Esophagus squamous epithelium (tissue), 5 donors: Measurements from ENCODE around the gene ZNF547. TPM values are rescaled to one million over a fixed set of nuclear protein-coding genes. Genes with fewer than 3 reads are reported as not detected.

Experiments
- DNase-seq: peaks from one replicate; lab custom pipeline; 2025; lab: John Stamatoyannopoulos, UW
- H3K27ac ChIP-seq, 4 donors: fragments of 200-600 bp; sonication (generic); one replicate each; pipeline ENCODE4 v1.5.1; 2016 to 2019; ENCODE audit warnings: mild to moderate bottlenecking in 1 of 4
- H3K27me3 ChIP-seq, 4 donors: fragments of 200-600 bp; sonication (generic); 1 replicate in 3 of 4; 2 replicates in 1 of 4; pipeline versions ENCODE4 v1.5.1 to v1.6.0; 2017 to 2021; ENCODE audit warnings: antibody characterized with exemption in 1 of 4
- H3K36me3 ChIP-seq, 3 donors: fragments of 200-600 bp; sonication (generic); one replicate each; pipeline ENCODE4 v1.5.1; 2016 to 2019
- H3K4me1 ChIP-seq, 3 donors: fragments of 200-600 bp; sonication (generic); one replicate each; pipeline ENCODE4 v1.5.1; 2017 to 2019
- H3K4me3 ChIP-seq, 4 donors: fragments of 200-600 bp; sonication (generic); 1 replicate in 3 of 4; 2 replicates in 1 of 4; pipeline ENCODE4 v1.5.1; 2016 to 2019; ENCODE audit warnings: mild to moderate bottlenecking in 2 of 4, moderate library complexity in 1 of 4
- H3K9me3 ChIP-seq, 3 donors: fragments of 200-600 bp; sonication (generic); one replicate each; pipeline ENCODE4 v1.5.1; 2016 to 2019
- CTCF ChIP-seq, 6 experiments: fragments of 450-650 bp in 4 of 6; fragments of 200-600 bp in 2 of 6; sonication (generic) in 2 of 6; IDR thresholded peaks; one replicate each; pipeline ENCODE4 v1.5.1; 2016 to 2019; ENCODE audit warnings: antibody characterized with exemption in 6 of 6, mild to moderate bottlenecking in 4 of 6, moderate library complexity in 4 of 6
- POLR2A ChIP-seq, 4 donors: fragments of 450-650 bp; IDR thresholded peaks; one replicate each; pipeline ENCODE4 v1.6.1; 2017; ENCODE audit warnings: antibody characterized with exemption in 4 of 4, mild to moderate bottlenecking in 4 of 4, moderate library complexity in 3 of 4
- WGBS, 2 donors: methylation state at CpG; one replicate each; pipeline ENCODE4 v1.1.5; 2018; 5-methylcytosine and 5-hydroxymethylcytosine counted together
- intact Hi-C: fragments of 100-400 bp; cut with DNase I; formaldehyde crosslinking; loops from one replicate; pipeline ENCODE4 v1.15.0; 2022
- total RNA-seq, 4 donors: library from RNA; depleted of rRNA; stranded (reverse); fragments of >200 nt; gene quantifications; one replicate each; pipeline ENCODE4 v1.1.0, GENCODE V29; 2016
- donor health status: DM: yes; HTN: yes; CAD: no.

ZNF547 gene
- total RNA-seq, 4 donors from 2014 or later: 1.1 to 6.7 (median 3.1) TPM

DNA sequence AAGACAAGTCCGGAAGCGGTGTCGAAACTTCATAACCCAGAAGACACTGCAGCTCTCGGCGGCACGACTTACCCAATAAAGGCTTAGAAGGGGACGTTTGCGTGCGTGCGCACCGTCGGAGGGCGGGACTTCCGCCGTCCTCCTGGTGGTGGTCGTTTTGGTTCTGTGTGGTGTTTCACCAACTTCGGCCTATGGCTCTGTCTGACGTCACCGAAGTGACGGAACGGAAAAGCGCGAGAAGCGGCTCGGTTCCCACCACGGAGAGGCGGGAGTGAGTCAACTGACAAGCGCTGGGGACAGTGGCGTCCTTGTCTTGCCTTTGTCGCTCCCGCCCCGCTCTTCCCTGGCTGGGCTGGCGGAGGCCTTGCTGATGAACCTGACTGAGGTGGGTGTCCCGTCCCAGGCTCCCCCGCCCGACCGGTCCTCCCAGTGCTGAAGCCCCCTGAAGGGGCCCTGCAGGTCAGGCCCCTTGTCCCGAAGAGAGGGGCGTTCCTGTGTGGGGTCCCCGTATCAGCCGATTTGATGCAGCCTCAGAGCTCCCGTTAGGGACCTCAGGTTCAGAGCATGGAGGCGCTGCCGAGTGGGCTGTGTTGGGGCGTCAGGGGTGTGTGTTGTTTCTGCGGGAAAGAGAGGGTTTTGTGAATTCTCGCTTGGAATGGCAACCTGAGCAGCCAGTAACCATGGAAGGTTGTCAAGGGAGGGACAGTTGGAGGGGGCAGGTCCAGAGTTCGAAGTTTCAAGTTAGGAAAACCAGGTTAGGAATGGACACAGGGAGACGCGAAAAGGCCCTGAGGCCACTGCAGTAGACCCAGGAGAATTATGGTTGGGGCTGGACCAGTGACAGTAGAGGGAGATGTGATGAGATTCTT, 26.6 kb downstream of the ZNF547 start, which contains the start of gene ZNF548:
ZNF548 (plus strand) TSS at position 125 of the 869 bp plus-strand sequence; CDS start at position 371, 246 bp downstream.
- Histone ChIP-seq H3K36me3 (peaks cover 0 to 22% (median 4%) of the 10 kb centered on the region in 3 donors), H3K4me3 (peak within 1 kb of the TSS; percentile 63 to 84 (median 80)), H3K27me3 (no peaks in the 10 kb centered on the region), H3K4me1 (peaks cover 10 to 24% (median 11%) of the 10 kb centered on the region in 3 donors), H3K27ac (peak within 1 kb of the TSS; percentile 80 to 92 (median 90)), H3K9me3 (peaks cover 0 to 10% (median 0%) of the 10 kb centered on the region in 3 donors)
- peak; percentile 93 for DNase-seq
- TF ChIP-seq POLR2A (IDR thresholded peaks at IDR 0.05) (peak in 3 of 4 donors; percentile 34 to 60 (median 35)), CTCF (IDR thresholded peaks at IDR 0.05) (peak in 4 of 6 experiments; percentile 26 to 49 (median 41))
- 1% methylated on average over 5 to 22 of the region's 50 CpGs for WGBS, 2 donors
- intact Hi-C loops: no loop called here

- peaks cover 5 to 11% (median 6%) of the 10 kb centered on the region in 3 donors for H3K4me1 ChIP-seq
- H3K9me3 ChIP-seq: peaks cover 0 to 64% (median 24%) of the 10 kb centered on the region in 3 donors
- H3K27me3 ChIP-seq: no peaks in the 10 kb centered on the region
- intact Hi-C loops: no loop called here
- no peak overlapping the region for H3K4me3 ChIP-seq
- H3K27ac ChIP-seq: no peak overlapping the region
- TF ChIP-seq CTCF (IDR thresholded peaks at IDR 0.05) (no peak), POLR2A (IDR thresholded peaks at IDR 0.05) (no peak)
- WGBS, 2 donors: 72 to 92% methylated on average over 3 to 5 of the region's 5 CpGs
- peaks cover 21 to 79% (median 34%) of the 10 kb centered on the region in 3 donors for H3K36me3 ChIP-seq
- DNase-seq: no peak
These were observed 32.4 kb downstream of the ZNF547 start for GRCh38 chr19:57395710-57396109.

DNA sequence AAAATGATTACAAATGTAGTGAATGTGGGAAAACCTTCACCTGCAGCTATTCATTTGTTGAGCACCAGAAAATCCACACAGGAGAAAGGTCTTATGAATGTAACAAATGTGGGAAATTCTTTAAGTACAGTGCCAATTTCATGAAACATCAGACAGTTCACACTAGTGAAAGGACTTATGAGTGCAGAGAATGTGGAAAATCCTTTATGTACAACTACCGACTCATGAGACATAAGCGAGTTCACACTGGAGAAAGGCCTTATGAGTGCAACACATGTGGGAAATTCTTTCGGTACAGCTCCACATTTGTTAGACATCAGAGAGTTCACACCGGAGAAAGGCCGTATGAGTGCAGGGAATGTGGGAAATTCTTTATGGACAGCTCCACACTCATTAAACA, 35.5 kb downstream of the ZNF547 start:
- peaks cover 0 to 91% (median 24%) of the 10 kb centered on the region in 3 donors for H3K9me3 ChIP-seq

DNA sequence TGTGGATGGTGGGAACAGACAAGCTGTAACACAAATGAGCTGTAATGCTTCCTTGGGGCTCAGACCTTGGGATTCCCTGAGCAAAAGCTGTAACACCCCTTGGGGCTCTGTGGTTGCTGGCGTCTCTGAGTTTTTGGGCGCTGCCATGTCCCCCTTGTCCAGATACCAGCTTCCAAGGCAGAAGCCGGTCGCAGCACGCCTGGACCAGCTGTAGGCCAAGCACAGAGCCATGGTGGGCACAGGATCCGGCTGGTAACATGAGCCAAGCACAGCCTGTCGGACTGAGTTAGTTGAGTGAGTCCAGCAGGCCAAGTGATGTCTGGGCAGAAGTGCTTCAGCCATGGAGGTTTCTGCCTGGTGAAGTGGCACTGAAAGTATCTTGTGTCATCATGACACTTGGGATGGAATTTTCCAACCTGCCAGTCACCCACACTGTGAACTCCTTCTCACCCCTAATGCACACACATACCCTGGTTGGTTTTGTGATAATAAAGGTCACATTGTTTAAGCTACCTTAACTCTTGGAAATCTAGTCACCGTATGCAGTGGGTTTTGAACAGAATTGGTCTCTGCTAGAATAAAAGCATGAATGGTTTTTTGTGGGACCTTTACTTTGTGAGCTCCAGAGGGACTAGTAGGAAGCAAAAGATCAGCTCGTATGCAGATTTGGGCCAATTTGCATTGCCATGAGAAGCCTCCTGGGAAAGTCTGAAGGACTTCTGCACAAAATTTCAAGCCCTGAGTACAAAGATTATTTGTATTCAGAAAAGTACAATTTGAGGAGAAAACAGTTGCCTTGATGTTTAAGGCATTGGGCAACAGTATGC, 40.6 kb downstream of the ZNF547 start:
- no peak for DNase-seq
- Histone ChIP-seq H3K27ac (no peak overlapping the region), H3K9me3 (peaks cover 0 to 45% (median 0%) of the 10 kb centered on the region in 3 donors), H3K27me3 (no peaks in the 10 kb centered on the region), H3K4me3 (no peak overlapping the region), H3K4me1 (no peaks in the 10 kb centered on the region), H3K36me3 (peaks cover 0 to 38% (median 0%) of the 10 kb centered on the region in 3 donors)
- TF ChIP-seq POLR2A (IDR thresholded peaks at IDR 0.05) (no peak), CTCF (IDR thresholded peaks at IDR 0.05) (no peak)
- WGBS, 2 donors: 76 to 86% methylated on average over 4 to 5 of the region's 9 CpGs
- intact Hi-C loops: no loop called here

More for the DNA sequence above, 35.5 kb downstream of the ZNF547 start:
- H3K4me1 ChIP-seq: no peaks in the 10 kb centered on the region
- no peak for DNase-seq
- no peaks in the 10 kb centered on the region for H3K27me3 ChIP-seq
- intact Hi-C loops: no loop called here
- TF ChIP-seq POLR2A (IDR thresholded peaks at IDR 0.05): no peak
- TF ChIP-seq CTCF (IDR thresholded peaks at IDR 0.05): no peak
- 94% methylated on average over 5 of the region's 5 CpGs for WGBS, 2 donors
- H3K27ac ChIP-seq: no peak overlapping the region
- peaks cover 21 to 88% (median 29%) of the 10 kb centered on the region in 3 donors for H3K36me3 ChIP-seq
- H3K4me3 ChIP-seq: peak overlapping the region in 1 of 4 donors; percentile 18
